Measurements from ENCODE around the gene SAMD4B.
"Not testable (repeated sequence)": the region's sequence is repeated elsewhere in the genome, so short reads cannot be mapped to it uniquely, and the experiment has no call there.

Gene SAMD4B

GRCh38 chr19:39310558-39311311 lies 31.5 kb upstream of the SAMD4B start:
- no peak for DNase-seq

GRCh38 chr19:39314016-39314728 lies 28.0 kb upstream of the SAMD4B start:
- no peak for DNase-seq

- DNase-seq, result no peak
Observed at GRCh38 chr19:39315933-39316332, 26.3 kb upstream of the SAMD4B start.

GRCh38 chr19:39316627-39317321 lies 25.4 kb upstream of the SAMD4B start:
- no peak for DNase-seq

- DNase-seq, result no peak
Observed at GRCh38 chr19:39317476-39317875, 24.7 kb upstream of the SAMD4B start.

GRCh38 chr19:39318071-39318470 lies 24.1 kb upstream of the SAMD4B start:
- no peak for DNase-seq

GRCh38 chr19:39318690-39319089 lies 23.5 kb upstream of the SAMD4B start:
- DNase-seq, result no peak

GRCh38 chr19:39319098-39319891 lies 22.9 kb upstream of the SAMD4B start:
- DNase-seq, result no peak

GRCh38 chr19:39319892-39320248 lies 22.4 kb upstream of the SAMD4B start:
- no peak for DNase-seq

- DNase-seq, result no peak
Observed at GRCh38 chr19:39321117-39321831, 20.9 kb upstream of the SAMD4B start.

- no peak for DNase-seq
Observed at GRCh38 chr19:39321832-39322176, 20.4 kb upstream of the SAMD4B start.

GRCh38 chr19:39324242-39324842 lies 17.9 kb upstream of the SAMD4B start:
- DNase-seq, result no peak

- peak; percentile 31 for DNase-seq
Observed at GRCh38 chr19:39325778-39326665, 16.2 kb upstream of the SAMD4B start.

- DNase-seq, result no peak
Observed at GRCh38 chr19:39327363-39328045, 14.7 kb upstream of the SAMD4B start.

GRCh38 chr19:39328046-39328705 lies 14.0 kb upstream of the SAMD4B start:
- peak; percentile 89 for DNase-seq

- no peak for DNase-seq
Observed at GRCh38 chr19:39329948-39330347, 12.3 kb upstream of the SAMD4B start.

- DNase-seq, result no peak
Observed at GRCh38 chr19:39332293-39332692, 9.9 kb upstream of the SAMD4B start.

GRCh38 chr19:39332738-39333137 lies 9.5 kb upstream of the SAMD4B start:
- DNase-seq, result not testable (repeated sequence)

GRCh38 chr19:39333507-39333906 lies 8.7 kb upstream of the SAMD4B start:
- no peak for DNase-seq

- no peak for DNase-seq
Observed at GRCh38 chr19:39334444-39334976, 7.7 kb upstream of the SAMD4B start.
